Lower lobe of right lung (tissue), 2 donors: ENCODE results near the gene NMNAT1. TPM values are rescaled to one million over a fixed set of nuclear protein-coding genes. Genes with fewer than 3 reads are reported as not detected.
"Not testable (repeated sequence)": the region's sequence is repeated elsewhere in the genome, so short reads cannot be mapped to it uniquely, and the experiment has no call there.

Experiments
- ATAC-seq, 2 donors: fragments of 200-7000 bp; cut with Tn5 transposase; one replicate each; pipeline ENCODE4 v1.9.1; 2020 to 2022; ENCODE audit warnings: mild to moderate bottlenecking in 2 of 2, moderate library complexity in 2 of 2
- DNase-seq: peaks from one replicate; pipeline ENCODE4 v3.0.0-alpha.2; 2020
- H3K27ac ChIP-seq: fragments of 200-600 bp; one replicate; pipeline ENCODE4 v1.8.0; 2022
- H3K27me3 ChIP-seq: fragments of 200-600 bp; one replicate; pipeline ENCODE4 v1.8.0; 2022; ENCODE audit warnings: low read depth
- H3K36me3 ChIP-seq: fragments of 200-600 bp; one replicate; pipeline ENCODE4 v1.8.0; 2022; ENCODE audit warnings: mild to moderate bottlenecking
- H3K4me1 ChIP-seq: fragments of 200-600 bp; one replicate; pipeline ENCODE4 v1.8.0; 2022
- H3K4me3 ChIP-seq: fragments of 200-600 bp; one replicate; pipeline ENCODE4 v1.8.0; 2022; ENCODE audit warnings: mild to moderate bottlenecking
- H3K9me3 ChIP-seq: fragments of 200-600 bp; one replicate; pipeline ENCODE4 v1.8.0; 2022
- intact Hi-C: fragments of 100-400 bp; cut with DNase I; formaldehyde crosslinking; loops from one replicate; pipeline ENCODE4 v1.11.0; 2022
- total RNA-seq: library from RNA; stranded (reverse); fragmentation: NEBNext Ultra II Directional; extraction: Animal tissue kit (Norgen Biotek cat#: 25700); gene quantifications from one replicate; pipeline ENCODE4 v1.2.1, GENCODE V29; 2021
- TF ChIP-seq, protein P1 (sequence below): fragments of 200-600 bp; IDR thresholded peaks from one replicate; pipeline ENCODE4 v1.8.0; 2022; ENCODE audit warnings: antibody characterized with exemption, mild to moderate bottlenecking
- donor health status: DM: no; HTN: yes; CAD: no; lungs with severe emphysema.

The NMNAT1 gene
- total RNA-seq, 1 donor from 2014 or later, result 9.2 TPM

DNA sequence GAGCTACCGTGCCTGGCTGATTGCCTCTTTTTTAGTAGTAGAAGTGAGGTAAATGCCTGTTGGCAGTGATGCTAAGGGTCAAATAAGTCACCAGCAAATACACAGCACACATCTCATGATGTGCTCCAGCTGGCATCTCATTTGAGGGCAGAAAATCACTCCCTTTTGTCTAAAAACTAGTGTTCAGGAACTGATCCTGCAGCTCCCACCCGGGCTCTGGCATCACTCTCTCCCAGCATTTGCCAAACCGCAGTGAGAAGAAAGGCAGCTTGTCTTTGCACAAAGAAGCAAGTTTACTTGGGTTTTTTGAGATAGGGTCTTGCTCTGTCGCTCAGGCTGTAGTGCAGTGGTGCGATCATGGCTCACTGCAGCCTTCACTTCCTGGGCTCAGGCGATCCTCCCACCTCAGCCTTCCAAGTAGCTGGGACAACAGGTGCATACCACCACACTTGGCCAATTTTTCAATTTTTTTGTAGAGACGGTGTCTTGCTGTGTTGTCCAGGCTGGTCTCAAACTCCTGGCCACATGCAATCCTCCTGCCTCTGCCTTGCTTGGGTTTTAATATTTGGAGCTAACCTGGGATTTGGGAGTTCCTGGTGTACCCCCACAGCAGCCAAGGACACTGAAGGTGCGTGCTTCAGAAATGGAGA lies 57.9 kb downstream of the NMNAT1 start:
- Histone ChIP-seq H3K27me3 (peaks cover 78% of the 10 kb centered on the region), H3K27ac (no peak overlapping the region)
- TF ChIP-seq, protein P1, sequence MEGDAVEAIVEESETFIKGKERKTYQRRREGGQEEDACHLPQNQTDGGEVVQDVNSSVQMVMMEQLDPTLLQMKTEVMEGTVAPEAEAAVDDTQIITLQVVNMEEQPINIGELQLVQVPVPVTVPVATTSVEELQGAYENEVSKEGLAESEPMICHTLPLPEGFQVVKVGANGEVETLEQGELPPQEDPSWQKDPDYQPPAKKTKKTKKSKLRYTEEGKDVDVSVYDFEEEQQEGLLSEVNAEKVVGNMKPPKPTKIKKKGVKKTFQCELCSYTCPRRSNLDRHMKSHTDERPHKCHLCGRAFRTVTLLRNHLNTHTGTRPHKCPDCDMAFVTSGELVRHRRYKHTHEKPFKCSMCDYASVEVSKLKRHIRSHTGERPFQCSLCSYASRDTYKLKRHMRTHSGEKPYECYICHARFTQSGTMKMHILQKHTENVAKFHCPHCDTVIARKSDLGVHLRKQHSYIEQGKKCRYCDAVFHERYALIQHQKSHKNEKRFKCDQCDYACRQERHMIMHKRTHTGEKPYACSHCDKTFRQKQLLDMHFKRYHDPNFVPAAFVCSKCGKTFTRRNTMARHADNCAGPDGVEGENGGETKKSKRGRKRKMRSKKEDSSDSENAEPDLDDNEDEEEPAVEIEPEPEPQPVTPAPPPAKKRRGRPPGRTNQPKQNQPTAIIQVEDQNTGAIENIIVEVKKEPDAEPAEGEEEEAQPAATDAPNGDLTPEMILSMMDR, result no peak

DNA sequence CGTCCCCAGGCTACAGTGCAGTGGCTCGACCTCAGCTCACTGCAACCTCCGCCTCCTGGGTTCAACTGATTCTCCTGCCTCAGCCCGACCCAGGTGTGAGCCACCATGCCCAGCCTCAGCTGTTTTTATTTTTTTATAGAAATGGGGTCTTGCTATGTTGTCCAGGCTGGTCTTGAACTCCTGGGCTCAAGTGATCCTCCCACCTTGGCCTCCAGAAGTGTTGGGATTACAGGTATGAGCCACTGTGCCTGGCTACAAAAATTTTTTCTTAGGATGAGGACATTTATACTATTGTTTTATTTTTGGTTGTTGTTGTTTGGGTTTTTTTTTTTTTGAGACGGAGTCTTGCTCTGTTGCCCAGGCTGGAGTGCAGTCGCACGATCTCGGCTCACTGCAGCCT lies 62.0 kb downstream of the NMNAT1 start:
- DNase-seq, H3K9me3 ChIP-seq, ATAC-seq, H3K4me3 ChIP-seq, H3K36me3 ChIP-seq, intact Hi-C loops, H3K4me1 ChIP-seq, H3K27ac ChIP-seq: not testable (repeated sequence)
- H3K27me3 ChIP-seq, result peaks cover 40% of the 10 kb centered on the region

More for the DNA sequence above, 57.9 kb downstream of the NMNAT1 start:
- peaks cover 15% of the 10 kb centered on the region for H3K4me1 ChIP-seq
- intact Hi-C loops, result no loop called here
- ATAC-seq (no peak), DNase-seq (no peak)
- H3K36me3 ChIP-seq, result no peaks in the 10 kb centered on the region
- no peaks in the 10 kb centered on the region for H3K9me3 ChIP-seq
- no peak overlapping the region for H3K4me3 ChIP-seq

DNA sequence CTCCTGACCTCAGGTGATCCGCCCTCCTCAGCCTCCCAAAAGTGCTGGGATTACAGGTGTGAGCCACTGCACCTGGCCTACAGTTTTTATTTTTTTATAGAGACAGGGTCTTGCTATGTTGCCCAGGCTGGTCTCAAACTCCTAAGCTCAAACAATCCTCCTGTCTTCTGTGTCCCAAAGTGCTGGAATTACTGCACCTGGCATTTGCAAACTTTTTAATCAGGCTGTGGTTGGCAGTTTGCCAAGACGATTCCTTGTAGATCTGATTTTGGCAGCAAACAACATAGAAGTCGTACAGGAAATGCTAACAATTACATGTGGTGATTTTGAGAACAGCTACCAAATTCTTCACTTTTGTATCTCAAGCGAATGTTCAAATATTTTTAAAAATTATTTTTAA lies 63.9 kb downstream of the NMNAT1 start:
- ATAC-seq, result no peak
- TF ChIP-seq, protein P1, result no peak
- no peak overlapping the region for H3K27ac ChIP-seq
- H3K27me3 ChIP-seq, result peaks cover 25% of the 10 kb centered on the region
- no peak overlapping the region for H3K4me3 ChIP-seq
- H3K4me1 ChIP-seq, result no peaks in the 10 kb centered on the region
- intact Hi-C loops, result no loop called here
- no peak for DNase-seq
- no peaks in the 10 kb centered on the region for H3K9me3 ChIP-seq
- no peaks in the 10 kb centered on the region for H3K36me3 ChIP-seq

DNA sequence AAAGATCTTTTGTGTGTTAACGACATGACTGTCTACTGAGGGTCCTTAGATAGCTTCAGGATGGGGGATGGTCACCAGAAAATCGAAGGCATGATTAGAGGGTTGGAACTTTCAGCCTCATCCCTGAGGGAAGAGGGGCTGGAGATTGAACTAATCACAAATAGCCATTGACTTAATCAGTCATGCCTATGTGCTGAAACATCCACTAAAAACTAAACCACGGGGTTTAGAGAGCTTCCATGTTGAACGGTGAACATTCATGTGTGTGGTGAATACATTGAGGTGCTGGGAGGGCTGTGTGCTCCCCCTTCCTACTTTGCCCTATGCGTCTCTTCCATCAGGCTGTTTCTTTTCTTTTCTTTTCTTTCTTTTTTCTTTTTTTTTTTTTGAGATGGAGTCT lies 70.7 kb downstream of the NMNAT1 start:
- no peak for ATAC-seq
- intact Hi-C loops, result no loop called here
- Histone ChIP-seq H3K4me3 (no peak overlapping the region), H3K9me3 (no peaks in the 10 kb centered on the region), H3K27ac (no peak overlapping the region), H3K36me3 (no peaks in the 10 kb centered on the region), H3K27me3 (no peaks in the 10 kb centered on the region), H3K4me1 (peaks cover 5% of the 10 kb centered on the region)
- TF ChIP-seq, protein P1, result no peak
- no peak for DNase-seq

DNA sequence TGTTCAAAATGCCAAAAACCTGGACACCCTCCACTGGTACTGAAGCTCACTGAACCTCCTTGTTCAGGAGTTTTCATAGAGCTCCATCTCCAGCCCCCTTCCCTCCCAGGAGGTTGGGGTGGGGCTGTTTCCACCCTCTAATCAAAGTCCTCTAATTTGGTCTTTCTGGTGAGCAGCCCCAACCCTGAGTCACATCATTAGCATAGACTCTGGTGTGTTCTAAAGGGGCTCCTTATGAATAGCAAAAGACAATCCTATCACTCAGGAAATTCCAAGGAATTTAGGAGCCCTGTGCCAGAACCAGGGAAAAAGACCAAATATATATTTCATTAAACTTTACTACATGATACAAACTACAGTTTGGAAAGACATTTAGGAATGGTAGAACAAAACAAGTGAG lies 76.3 kb downstream of the NMNAT1 start:
- no peak for DNase-seq
- no peaks in the 10 kb centered on the region for H3K27me3 ChIP-seq
- H3K4me3 ChIP-seq, result no peak overlapping the region
- H3K27ac ChIP-seq, result no peak overlapping the region
- H3K9me3 ChIP-seq, result no peaks in the 10 kb centered on the region
- no peak for ATAC-seq
- H3K36me3 ChIP-seq, result no peaks in the 10 kb centered on the region
- TF ChIP-seq, protein P1, result no peak
- intact Hi-C loops, result no loop called here
- peaks cover 5% of the 10 kb centered on the region for H3K4me1 ChIP-seq

DNA sequence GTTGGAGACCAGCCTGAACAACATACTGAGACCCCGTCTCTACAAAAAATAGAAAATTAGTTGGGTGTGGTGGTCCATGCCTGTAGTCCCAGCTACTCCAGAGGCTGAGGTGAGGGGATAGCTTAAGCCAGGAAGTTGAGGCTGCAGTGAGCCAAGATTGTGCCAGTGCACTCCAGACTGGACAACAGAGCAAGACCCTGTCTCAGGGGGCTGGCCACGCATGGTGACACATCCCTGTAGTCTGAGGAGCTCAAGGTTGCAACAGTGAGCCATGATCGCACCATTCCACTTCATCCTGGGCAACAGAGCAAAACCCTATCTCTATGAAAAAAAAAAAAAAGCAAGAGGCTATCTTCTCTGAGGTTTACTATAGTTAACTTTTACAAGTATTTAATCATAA lies 76.8 kb downstream of the NMNAT1 start:
- ATAC-seq, result no peak
- H3K9me3 ChIP-seq, result no peaks in the 10 kb centered on the region
- TF ChIP-seq, protein P1, result no peak
- H3K27me3 ChIP-seq, result no peaks in the 10 kb centered on the region
- H3K36me3 ChIP-seq, result no peaks in the 10 kb centered on the region
- H3K4me1 ChIP-seq, result peaks cover 5% of the 10 kb centered on the region
- H3K27ac ChIP-seq, result no peak overlapping the region
- DNase-seq, result no peak
- H3K4me3 ChIP-seq, result no peak overlapping the region
- intact Hi-C loops, result no loop called here

DNA sequence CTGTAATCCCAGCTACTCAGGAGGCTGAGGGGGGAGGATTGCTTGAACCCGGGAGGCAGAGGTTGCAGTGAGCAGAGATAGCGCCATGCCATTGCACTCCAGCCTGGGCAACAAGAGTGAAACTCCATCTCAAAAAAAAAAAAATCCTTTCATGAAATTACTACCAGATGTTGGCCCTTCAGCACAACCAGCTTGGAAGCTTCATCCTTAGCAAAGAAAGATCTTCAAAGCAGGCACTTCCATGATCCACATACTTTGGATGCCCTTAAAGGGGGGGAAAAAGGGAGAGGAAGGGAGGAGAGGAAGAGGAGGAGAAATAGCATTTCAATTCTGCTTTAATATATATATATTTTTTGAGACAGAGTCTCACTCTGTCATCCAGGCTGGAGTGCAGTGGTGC lies 77.4 kb downstream of the NMNAT1 start:
- intact Hi-C loops, result not testable (repeated sequence)

DNA sequence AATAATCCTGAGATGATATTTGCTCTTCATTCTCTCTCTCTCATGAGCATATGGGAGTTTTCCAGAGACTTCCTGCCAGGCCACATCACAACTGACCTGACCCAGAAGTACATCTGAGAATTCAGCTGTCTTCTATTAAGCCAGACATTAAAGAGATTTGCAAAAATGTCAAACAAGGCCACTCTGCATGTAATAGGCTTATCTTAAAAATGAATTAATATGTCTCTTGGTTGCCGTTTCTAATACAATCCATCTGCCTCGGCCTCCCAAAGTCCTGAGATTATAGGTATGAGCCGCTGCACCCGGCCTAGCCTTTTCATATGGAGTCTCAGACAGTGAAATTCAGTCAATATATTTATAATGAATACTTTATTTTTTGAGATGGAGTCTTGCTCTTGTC lies 78.7 kb downstream of the NMNAT1 start:
- H3K4me3 ChIP-seq, intact Hi-C loops, H3K4me1 ChIP-seq, ATAC-seq, DNase-seq, H3K27me3 ChIP-seq, H3K36me3 ChIP-seq, H3K27ac ChIP-seq, H3K9me3 ChIP-seq: not testable (repeated sequence)

More for the DNA sequence above, 77.4 kb downstream of the NMNAT1 start:
- H3K4me3 ChIP-seq, H3K27ac ChIP-seq, H3K36me3 ChIP-seq, H3K9me3 ChIP-seq, H3K4me1 ChIP-seq, H3K27me3 ChIP-seq, ATAC-seq, DNase-seq: not testable (repeated sequence)
